HG02852 (cell line): Measurements from ENCODE around the gene STK11IP.
A peak's percentile ranks its signal among the peaks of the same experiment; 100 is the strongest.
"Not testable (repeated sequence)": the region's sequence is repeated elsewhere in the genome, so short reads cannot be mapped to it uniquely, and the experiment has no call there.

Source experiments
- ATAC-seq: cut with Tn5 transposase; IDR thresholded peaks from one replicate; pipeline ENCODE4 v1.9.1; 2021; ENCODE audit warnings: mild to moderate bottlenecking, moderate library complexity; ENCODE audit not compliant: unreplicated experiment

The STK11IP gene

DNA sequence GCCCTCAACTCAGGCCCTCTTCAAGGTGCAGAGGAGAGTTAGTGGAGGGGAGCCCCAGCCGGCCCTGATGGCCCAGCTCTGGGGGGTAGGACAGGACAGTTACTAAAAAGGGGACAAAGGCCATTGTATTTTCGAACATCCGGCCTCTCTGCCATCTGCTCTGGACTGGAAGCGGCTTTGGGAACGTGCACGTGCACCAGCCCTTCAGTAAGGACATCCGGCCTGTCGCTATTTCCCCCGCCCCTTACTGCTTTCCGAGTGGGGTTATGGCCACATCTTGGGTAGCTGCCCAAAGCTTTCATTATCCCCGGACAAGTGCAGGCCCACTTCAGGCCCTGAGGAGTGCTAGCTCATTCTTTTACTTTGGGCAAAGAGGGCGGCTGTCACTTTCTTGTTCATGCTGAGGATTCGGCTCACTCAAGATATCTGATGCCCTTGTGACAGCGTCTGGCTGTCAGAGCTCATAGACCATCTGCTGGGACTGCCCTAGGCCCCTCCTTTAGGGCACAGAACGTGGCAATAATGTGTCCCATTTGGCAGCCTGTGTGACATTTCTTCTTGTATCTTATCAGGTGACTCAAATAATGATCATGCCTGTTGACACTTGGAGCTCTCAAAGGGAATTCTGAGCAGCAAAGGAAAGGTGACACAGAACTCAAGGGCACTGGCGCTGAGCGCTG, 47.3 kb downstream of the STK11IP start:
- no peak for ATAC-seq

GRCh38 chr2:219645631-219646527, 48.2 kb downstream of the STK11IP start:
- no peak for ATAC-seq

- ATAC-seq = no peak
Observed at GRCh38 chr2:219648176-219648575, 50.5 kb downstream of the STK11IP start.

- no peak for ATAC-seq
Observed at GRCh38 chr2:219648963-219649362, 51.3 kb downstream of the STK11IP start.

DNA sequence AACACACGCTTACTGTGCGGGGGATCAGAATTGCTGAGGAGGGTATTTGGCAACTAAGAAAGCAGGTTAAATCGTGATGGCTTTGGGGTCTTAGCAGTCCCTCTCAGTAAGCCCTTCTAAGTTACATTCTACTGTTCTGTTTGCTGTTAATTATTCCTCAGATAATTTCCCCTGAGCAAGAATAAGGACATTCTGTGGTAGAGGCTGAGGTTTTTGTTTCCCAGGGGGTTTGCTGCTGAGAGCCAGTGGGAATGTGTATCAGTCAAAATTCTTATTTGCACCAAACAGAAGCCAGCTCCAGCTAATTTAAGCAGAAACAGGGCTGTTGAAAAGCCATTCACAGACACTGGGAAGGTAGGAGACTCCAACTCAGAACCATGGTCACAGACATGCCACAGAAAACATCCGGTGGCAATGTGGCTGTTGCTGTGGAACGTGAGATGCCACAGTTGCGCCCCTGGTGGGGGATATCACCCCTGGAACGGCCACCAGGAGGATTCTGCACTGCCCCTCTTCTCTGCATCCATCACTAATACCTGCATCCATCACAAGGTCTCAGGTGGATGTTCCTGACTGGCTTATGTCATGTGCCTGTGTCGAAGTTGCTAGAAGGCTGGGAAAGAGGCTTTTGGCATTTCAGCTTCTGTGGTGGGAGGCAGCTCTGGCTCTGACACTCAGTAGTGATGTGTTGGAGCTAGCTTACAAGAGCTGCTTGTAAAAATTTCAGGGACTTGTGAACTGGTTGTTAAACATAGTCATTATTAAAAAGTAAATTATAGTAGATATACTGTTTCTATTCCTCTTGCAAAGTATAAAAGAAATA, 53.0 kb downstream of the STK11IP start:
- ATAC-seq = no peak

DNA sequence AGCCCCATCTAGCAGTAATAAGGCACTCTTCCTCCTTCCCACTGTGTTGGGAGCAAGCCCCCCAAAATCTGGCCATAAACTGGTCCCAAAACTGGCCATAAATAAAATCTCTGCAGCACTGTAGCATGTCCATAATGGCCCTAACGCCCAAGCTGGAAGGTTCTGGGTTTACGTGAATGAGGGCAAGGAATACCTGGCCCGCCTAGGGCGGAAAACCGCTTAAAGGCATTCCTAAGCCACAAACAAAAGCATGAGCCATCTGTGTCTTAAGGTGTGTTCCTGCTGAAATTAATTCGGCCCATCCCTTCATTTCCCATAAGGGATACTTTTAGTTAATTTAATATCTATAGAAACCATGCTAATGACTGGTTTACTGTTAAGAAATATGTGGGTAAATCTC, 54.0 kb downstream of the STK11IP start:
- ATAC-seq = not testable (repeated sequence)

DNA sequence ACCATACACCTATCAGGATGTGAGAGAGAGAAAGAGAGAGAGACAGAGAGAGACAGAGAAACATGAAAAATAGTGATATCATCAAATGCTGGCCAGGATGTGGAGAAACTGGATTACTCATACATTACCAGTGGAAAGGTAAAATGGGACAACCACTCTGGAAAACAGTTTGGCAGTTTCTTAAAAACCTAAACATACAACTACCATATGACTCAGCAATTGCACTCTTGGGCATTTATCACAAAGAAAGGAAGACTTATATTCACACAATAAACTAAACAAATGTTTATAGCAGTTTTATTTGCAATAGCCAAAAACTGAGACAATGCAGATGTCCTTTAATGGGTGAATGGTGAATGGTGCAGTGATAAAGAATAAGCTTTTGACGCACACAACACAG, 58.9 kb downstream of the STK11IP start:
- no peak for ATAC-seq

DNA sequence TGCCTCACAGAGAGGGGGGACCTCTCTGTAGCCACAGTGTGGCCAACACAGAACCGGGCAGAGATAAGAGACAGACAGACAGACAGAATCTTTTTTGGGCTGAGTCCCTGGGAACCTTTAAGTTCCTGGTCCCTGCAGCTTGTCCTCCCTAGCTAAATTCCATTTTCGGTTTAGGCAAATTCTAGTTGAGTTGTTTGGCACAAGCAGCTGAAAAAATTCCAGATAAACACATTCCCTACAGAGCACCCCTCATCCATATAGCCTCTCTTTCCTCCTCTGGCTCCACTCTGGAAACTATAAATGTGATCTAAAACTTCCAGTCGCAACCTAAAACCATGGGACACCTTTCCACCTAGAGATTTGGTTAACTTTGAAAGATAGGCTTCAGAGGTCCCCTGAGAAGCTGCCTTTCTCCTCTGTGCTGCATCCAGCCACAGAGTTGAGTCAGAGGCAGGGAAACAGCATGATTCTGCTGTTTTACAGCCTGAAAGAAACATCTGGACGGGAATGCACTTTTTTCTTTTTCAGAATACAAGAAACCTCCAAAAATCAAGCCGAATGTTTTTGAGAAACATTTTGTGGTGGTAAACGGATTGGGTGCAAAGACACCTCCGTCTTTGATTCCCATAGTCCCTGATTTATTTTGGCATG, 60.7 kb downstream of the STK11IP start:
- no peak for ATAC-seq

- no peak for ATAC-seq
Observed at GRCh38 chr2:219658874-219659273, 61.2 kb downstream of the STK11IP start.

DNA sequence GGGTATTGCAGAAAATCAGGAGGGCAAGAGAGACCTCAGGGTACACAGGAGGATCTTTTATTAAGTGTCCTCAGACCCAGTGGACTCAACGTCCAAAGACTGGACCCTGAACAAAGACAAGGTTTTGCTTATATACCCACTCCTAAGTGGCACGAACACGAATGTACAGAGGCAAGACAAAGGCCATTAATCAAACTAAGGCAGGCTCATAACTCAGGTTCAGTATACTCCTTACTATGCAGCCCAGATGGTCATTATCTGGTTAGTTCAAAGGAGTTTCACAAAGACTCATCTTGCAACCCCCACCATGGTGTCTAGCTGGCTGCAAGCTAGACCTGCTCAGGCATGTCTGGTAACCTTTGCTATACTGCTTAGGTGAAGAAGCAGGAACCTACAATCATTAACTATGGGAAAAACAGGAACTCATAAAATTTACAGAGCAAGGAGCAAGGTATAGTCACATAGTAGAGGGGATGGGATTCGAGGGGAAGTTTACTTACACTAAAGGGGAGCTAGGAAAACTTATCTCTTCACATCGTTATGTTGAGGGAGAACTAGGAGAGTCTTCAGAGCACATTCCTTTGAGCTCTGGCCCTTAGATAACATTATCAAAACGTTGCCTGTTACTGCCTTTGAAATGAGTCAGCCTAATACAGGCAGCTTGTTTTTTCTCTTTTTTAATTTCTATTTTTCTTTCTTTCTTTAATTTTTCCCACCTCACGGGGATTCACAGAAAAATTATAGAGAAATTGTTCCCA, 63.7 kb downstream of the STK11IP start:
- ATAC-seq = peak; percentile 91

- peak; percentile 19 for ATAC-seq
Observed at GRCh38 chr2:219661955-219662395, 64.3 kb downstream of the STK11IP start.

GRCh38 chr2:219662566-219662965, 64.9 kb downstream of the STK11IP start:
- ATAC-seq = no peak

DNA sequence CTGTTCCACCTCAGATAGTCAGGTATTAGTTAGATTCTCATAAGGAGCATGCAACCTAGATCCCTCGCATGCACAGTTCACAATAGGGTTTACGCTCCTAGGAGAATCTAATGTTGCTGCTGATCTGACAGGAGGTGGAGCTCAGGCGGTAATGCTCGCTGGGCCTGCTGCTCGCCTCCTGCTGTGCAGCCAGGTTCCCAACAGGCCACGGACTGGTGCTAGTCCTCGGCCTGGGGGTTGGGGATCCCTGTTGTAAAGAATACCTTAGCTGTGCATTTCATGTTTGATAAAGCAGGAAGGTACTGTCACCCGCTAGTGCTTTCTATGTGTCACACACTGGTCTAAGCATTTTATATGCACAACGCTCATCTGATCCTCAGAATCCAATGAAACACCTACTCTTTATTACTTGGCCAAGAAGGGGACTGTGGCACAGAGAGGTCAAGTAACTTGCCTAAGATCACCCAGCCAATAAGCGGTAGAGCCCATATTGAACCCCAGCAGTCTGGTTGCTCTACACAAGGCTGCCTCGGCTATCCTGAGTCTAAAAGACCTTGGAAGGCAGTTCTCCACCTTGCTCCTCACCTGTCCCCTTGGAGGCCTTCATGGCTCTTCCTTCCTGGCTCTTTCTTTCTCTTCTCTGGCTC, 65.6 kb downstream of the STK11IP start:
- ATAC-seq = no peak

DNA sequence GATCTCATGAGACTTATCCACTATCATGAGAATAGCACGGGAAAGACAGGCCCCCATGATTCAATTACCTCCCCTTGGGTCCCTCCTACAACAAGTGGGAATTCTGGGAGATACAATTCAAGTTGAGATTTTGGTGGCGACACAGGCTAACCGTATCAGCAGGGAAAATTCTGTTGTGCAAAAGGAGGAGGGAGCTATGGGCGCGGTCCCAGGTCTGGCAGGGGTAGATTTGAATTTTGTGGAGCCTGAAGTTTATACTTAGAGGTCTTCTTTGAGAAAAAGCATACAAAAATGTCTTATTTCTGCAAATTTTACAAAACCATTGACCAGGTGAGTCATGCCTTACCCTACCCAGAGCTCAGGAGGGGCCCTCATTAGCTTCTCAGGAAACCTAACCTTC, 66.4 kb downstream of the STK11IP start:
- no peak for ATAC-seq

- ATAC-seq = no peak
Observed at GRCh38 chr2:219664944-219665343, 67.3 kb downstream of the STK11IP start.

- no peak for ATAC-seq
Observed at GRCh38 chr2:219665926-219666325, 68.3 kb downstream of the STK11IP start.
